ENCODE results near the gene GIGYF1.
"Not testable (repeated sequence)": the region's sequence is repeated elsewhere in the genome, so short reads cannot be mapped to it uniquely, and the experiment has no call there.

Gene GIGYF1

GRCh38 chr7:100708395-100708794, 14.3 kb upstream of the GIGYF1 start:
- no peak for DNase-seq

DNA sequence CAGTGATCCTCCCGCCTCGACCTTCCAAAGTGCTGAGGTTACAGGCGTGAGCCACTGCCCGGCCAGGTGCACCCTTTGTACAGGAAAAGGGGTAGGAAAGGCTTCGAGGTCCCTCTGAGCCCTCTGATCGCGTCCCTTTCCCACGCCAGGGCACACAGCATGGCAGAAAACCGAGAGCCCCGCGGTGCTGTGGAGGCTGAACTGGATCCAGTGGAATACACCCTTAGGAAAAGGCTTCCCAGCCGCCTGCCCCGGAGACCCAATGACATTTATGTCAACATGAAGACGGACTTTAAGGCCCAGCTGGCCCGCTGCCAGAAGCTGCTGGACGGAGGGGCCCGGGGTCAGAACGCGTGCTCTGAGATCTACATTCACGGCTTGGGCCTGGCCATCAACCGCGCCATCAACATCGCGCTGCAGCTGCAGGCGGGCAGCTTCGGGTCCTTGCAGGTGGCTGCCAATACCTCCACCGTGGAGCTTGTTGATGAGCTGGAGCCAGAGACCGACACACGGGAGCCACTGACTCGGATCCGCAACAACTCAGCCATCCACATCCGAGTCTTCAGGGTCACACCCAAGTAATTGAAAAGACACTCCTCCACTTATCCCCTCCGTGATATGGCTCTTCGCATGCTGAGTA, 12.7 kb upstream of the GIGYF1 start:
- no peak for DNase-seq

DNA sequence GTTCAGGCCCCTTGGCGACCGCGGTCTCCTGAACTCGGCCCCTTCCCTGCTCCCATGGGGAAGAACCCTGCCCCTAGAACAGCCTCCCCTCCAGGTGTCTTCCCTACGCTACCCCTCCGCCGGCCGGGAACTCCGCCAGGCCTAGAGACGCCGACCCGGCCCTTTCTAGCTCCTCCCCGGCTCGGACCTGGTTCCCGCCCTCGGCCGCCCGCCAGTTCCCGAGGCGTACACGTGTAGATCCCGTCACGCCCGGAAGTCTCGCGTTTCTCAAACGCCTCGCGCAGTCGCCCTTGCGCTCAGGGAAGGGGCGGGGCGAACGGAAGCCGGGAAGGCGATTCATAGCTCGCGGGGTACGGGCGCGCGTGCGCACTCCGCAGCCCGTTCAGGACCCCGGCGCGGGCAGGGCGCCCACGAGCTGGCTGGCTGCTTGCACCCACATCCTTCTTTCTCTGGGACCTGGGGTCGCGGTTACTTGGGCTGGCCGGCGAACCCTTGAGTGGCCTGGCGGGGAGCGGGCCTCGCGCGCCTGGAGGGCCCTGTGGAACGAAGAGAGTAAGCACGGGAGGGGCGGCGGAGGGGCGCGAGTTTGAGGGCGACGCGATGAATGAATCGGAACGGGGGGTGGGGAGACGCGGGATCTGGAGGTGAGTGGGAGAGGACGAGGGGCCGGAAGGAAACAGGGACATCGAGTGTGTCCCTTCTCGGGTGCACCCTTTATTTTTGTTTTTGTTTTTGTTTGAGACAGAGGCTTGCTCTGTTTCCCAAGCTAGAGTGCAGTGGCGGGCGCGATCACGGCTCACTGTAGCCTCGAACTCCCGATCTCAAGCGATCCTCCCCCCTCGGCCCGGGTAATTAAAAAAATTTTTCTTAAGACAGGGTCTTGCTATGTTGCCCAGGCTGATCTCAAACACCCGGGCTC, 12.0 kb upstream of the GIGYF1 start, which contains the start of gene POP7:
Gene POP7, plus strand, starts transcription at position 369 of the 919 bp plus-strand sequence. CDS start 710 bp downstream, outside the sequence.
- DNase-seq: peak; percentile 93

GRCh38 chr7:100705320-100705752, 11.3 kb upstream of the GIGYF1 start:
- peak; percentile 51 for DNase-seq

- not testable (repeated sequence) for DNase-seq
These were observed 7.0 kb upstream of the GIGYF1 start for GRCh38 chr7:100701089-100701488.

DNA sequence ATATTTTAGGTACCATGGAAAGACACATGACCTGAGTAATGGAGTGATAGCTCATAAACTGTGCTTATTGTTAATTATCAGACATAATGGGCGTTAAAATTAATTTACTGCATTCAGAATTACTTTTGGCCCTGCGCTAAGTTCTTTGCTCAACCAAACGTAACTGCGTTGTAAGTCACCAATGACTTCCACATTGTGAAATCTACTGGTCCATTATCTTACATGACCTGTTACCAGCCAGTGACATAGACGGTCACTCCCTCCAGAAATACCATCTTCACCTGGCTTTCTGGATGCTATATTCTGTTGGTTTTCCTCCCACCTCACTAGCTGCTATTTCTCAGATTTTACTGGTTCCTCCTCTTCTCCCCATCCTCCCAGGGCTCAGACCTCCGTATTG, 5.0 kb upstream of the GIGYF1 start:
- no peak for DNase-seq

GRCh38 chr7:100696123-100696521, 2.1 kb upstream of the GIGYF1 start:
- DNase-seq: no peak

- no peak for DNase-seq
These were observed 545 bp downstream of the GIGYF1 start for GRCh38 chr7:100693312-100694097.

DNA sequence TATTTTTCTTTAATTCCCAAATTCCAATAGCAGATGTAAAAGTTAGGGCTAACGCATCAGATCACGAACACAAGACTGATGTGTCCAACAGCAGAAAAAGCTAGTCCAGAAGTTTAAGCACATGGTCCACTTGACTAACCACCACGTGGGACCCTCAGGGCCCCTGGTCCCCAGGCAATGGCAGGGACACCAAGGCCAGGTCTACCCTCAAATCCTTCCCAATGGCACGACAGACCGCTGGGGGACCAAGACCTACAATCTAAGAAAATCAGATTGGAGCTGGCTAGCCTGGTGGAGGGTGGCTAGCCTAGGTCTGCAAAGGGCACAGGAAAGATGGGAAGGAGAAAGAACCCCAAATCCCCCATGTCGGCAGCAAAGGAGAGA, 1.5 kb downstream of the GIGYF1 start:
- no peak for DNase-seq

- DNase-seq: peak; percentile 63
These were observed 2.1 kb downstream of the GIGYF1 start for GRCh38 chr7:100691676-100692577.

DNA sequence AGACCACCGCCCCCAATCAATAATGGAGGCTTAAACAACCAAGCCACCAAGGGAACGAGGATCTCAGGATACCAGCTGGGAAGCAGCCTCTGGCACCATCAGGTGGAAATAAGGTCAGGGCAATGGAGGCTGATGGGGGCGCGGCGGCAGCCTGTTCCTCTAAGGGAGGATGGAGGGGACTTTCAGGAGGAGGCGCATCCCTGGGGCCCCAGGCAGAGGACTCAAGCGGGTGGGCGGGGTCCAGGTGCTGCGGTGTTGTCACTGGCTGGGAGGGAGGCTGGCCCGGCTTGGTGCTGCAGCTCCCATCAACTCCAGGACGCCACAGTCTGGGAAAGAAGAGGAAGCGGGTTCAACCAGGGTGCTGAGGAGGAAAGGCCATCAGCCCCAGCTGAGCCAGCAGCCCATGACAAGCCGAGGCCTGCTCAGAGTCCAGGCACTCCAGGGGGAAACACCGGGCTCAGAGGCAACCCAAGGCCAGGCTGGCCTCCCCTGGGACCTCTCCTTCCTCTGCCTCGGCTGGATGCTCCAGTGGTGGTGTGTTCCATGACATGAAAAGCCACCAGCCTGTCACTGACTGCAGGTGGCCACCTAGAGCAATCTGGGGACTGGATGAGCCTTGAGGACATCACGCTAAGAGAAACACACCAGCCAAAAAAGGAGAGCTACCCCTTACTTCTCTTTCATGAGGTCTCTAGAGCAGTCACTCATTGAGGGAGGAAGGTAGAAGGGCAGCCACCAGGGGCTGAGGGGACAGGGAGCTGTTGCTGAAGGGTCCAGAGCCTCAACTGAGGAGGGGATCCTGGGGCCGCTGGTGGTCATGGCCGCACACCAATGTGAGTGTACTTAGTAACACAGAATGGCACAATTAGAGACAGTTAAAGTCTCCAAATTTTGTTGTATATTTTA, 4.6 kb downstream of the GIGYF1 start:
- DNase-seq: no peak

DNA sequence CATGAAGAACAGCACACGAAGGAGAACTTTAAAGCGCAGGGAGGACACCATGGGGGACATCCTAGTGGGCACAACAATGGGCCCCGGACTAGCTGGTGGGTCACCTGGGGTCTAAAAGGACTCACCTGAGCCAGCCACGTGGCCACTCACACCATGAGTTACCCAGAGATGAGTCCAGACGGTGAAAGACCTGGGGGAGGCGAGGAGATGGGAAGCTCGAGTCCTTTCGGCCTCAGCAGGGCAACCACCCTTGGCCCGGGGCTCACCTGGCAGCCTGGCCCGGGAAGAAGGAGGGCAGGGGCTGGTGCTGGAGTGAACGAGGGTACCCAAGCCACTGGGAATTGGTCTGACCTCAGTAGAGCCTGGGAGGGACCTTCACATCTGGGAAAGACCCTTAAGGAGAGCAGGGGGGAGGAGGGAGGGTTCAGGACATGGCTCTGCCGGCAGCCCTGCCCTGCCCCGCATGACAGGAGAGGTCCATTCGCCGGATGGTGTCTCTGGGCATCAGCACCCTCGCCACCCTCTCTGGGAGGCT, 5.7 kb downstream of the GIGYF1 start:
- DNase-seq: no peak

- no peak for DNase-seq
These were observed 6.2 kb downstream of the GIGYF1 start for GRCh38 chr7:100687751-100688300.

DNA sequence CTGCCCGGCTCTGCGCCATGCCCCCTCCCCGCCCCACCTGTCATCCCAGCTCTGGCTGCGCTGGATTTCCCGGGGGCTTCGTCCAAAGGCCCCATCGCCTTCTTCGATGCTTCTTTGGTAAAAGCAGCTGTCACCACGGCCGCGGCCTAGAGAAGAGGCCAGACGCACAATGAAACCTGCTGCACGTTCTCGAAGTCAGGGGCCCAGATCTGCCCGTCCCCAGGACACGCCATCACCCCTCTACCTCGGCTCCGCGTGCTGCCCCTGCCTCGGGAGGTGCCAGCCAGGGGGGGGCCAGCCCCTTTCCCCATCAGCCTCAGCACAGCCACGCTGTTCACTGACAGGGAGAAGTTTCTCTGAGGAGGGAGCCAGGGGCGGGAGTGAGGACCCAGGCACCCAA, 6.8 kb downstream of the GIGYF1 start:
- DNase-seq: no peak

DNA sequence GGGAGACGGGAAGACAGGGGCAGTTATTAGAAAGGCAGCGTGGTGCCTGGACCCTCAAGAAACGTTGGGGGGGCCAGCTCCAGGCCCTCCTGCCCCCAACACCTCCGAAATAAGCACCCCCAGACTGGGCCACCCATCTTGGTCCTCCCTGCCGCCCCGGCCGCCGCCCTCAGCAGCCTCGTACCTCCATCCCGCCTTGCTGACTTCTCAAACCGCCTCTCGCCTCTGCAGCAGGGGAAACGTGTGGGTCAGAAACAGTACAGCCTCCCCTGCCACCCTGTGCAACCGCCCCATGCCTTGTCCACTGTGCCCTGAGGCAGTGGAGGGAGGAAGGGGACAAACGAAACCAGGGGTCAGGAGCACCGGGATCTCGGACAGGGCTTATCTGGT, 7.2 kb downstream of the GIGYF1 start:
- DNase-seq: no peak

- no peak for DNase-seq
These were observed 7.7 kb downstream of the GIGYF1 start for GRCh38 chr7:100686201-100686821.

GRCh38 chr7:100685631-100686145, 8.4 kb downstream of the GIGYF1 start:
- no peak for DNase-seq

- DNase-seq: no peak
These were observed 8.9 kb downstream of the GIGYF1 start for GRCh38 chr7:100685049-100685605.

- DNase-seq: no peak
These were observed 9.5 kb downstream of the GIGYF1 start for GRCh38 chr7:100684534-100685042.

Data from NCI-H1105 treated with DMSO at 0.1 percent for 48 hours (cell line).